B cell (primary cell): ENCODE results near the gene GTF2A1L. TPM values are rescaled to one million over a fixed set of nuclear protein-coding genes. Genes with fewer than 3 reads are reported as not detected.

Experiments
- ATAC-seq: fragments of 200-7000 bp; cut with Tn5 transposase; one replicate; pipeline ENCODE4 v1.10.0; 2021; ENCODE audit warnings: low read depth, mild to moderate bottlenecking, moderate number of reproducible peaks, moderate library complexity
- CTCF ChIA-PET: fragments of 350-600 bp; sonication (Branson Sonifier 250); formaldehyde crosslinking; loops from one replicate; lab custom pipeline; 2021; ENCODE audit warnings: antibody characterized with exemption, inconsistent platforms; lab: Charles Lee
- POLR2A ChIA-PET: fragments of 350-600 bp; sonication (Branson Sonifier 250); formaldehyde crosslinking; loops from one replicate; lab custom pipeline; 2021; ENCODE audit warnings: antibody characterized with exemption; lab: Charles Lee
- DNase-seq: peaks from one replicate; pipeline ENCODE4 v3.0.0; 2013
- H2AFZ ChIP-seq: 2 replicates; pipeline ENCODE4 v1.6.1; 2012; ENCODE audit warnings: mild to moderate bottlenecking, low read depth, low read length; ENCODE audit not compliant: insufficient read depth, poor library complexity, severe bottlenecking
- H3K27ac ChIP-seq, 2 donors: 1 replicate in 1 of 2; 2 replicates in 1 of 2; pipeline ENCODE4 v1.5.1; 2012 to 2013; ENCODE audit warnings: low read length in 2 of 2, mild to moderate bottlenecking in 2 of 2, moderate library complexity in 1 of 2
- H3K27me3 ChIP-seq, 4 experiments: fragments of 200-600 bp in 1 of 4; sonication (generic) in 1 of 4; replicated peaks in 1 of 4; 1 replicate in 2 of 4; 2 replicates in 2 of 4; pipeline versions ENCODE4 v1.6.1 to v1.7.0; 2013 to 2016; ENCODE audit warnings: low read length in 3 of 4, mild to moderate bottlenecking in 2 of 4, mixed read lengths in 1 of 4, moderate library complexity in 1 of 4; ENCODE audit not compliant: insufficient read depth in 4 of 4, control insufficient read depth in 3 of 4; ENCODE audit errors: control extremely low read depth in 1 of 4
- H3K36me3 ChIP-seq, 2 experiments: replicated peaks in 1 of 2; 1 replicate in 1 of 2; 2 replicates in 1 of 2; pipeline versions ENCODE4 v1.6.1 to v1.7.1; 2013; ENCODE audit warnings: low read length in 1 of 2; ENCODE audit not compliant: insufficient read depth in 2 of 2, control insufficient read depth in 1 of 2; ENCODE audit errors: control extremely low read depth in 1 of 2, extremely low read depth in 1 of 2
- H3K4me1 ChIP-seq, 2 donors: fragments of 200-600 bp in 1 of 2; sonication (generic) in 1 of 2; 1 replicate in 1 of 2; 2 replicates in 1 of 2; pipeline versions ENCODE4 v1.5.1 to v1.6.1; 2013 to 2017; ENCODE audit warnings: low read length in 2 of 2; ENCODE audit not compliant: control insufficient read depth in 2 of 2, insufficient read depth in 2 of 2
- H3K4me2 ChIP-seq: replicated peaks from 2 replicates; pipeline ENCODE3; 2012; ENCODE audit warnings: mild to moderate bottlenecking, low read depth, low read length; ENCODE audit not compliant: poor library complexity, severe bottlenecking
- H3K4me3 ChIP-seq, 5 experiments: fragments of 200-600 bp in 1 of 5; sonication (generic) in 1 of 5; 1 replicate in 3 of 5; 2 replicates in 2 of 5; pipeline versions ENCODE4 v1.5.1 to v1.7.0; 2011 to 2016; ENCODE audit warnings: low read length in 4 of 5, mild to moderate bottlenecking in 4 of 5, low read depth in 2 of 5, control low read depth in 1 of 5, moderate library complexity in 1 of 5; ENCODE audit not compliant: insufficient read depth in 1 of 5; ENCODE audit errors: control extremely low read depth in 1 of 5, extremely low read depth in 1 of 5
- H3K79me2 ChIP-seq: fragments of 200-600 bp; sonication (generic); one replicate; pipeline ENCODE4 v1.6.0; 2016; ENCODE audit warnings: low read length; ENCODE audit not compliant: control insufficient read depth, insufficient read depth
- H3K9ac ChIP-seq: fragments of 200-600 bp; sonication (generic); 2 replicates; pipeline ENCODE4 v1.6.1; 2017; ENCODE audit warnings: mild to moderate bottlenecking, low read length, moderate library complexity
- H3K9me3 ChIP-seq, 3 donors: one replicate each; pipeline versions ENCODE4 v1.6.1 to v1.7.1; 2013; ENCODE audit warnings: low read length in 2 of 3; ENCODE audit not compliant: control insufficient read depth in 2 of 3, insufficient read depth in 1 of 3; ENCODE audit errors: control extremely low read depth in 1 of 3
- H4K20me1 ChIP-seq: 2 replicates; pipeline ENCODE4 v1.6.0; 2012; ENCODE audit warnings: mild to moderate bottlenecking, low read length; ENCODE audit not compliant: insufficient read depth, control insufficient read depth, poor library complexity, severe bottlenecking
- H3K27ac Mint-ChIP-seq: one replicate; pipeline ENCODE4 v1.8.0; 2021; ENCODE audit warnings: mixed read lengths
- H3K27me3 Mint-ChIP-seq: one replicate; pipeline ENCODE4 v1.8.0; 2021; ENCODE audit warnings: mixed read lengths
- H3K4me1 Mint-ChIP-seq: one replicate; pipeline ENCODE4 v1.8.0; 2021; ENCODE audit warnings: mixed read lengths
- H3K4me3 Mint-ChIP-seq: one replicate; pipeline ENCODE4 v1.8.0; 2021; ENCODE audit warnings: mixed read lengths
- H3K9me3 Mint-ChIP-seq: one replicate; pipeline ENCODE4 v1.8.0; 2022; ENCODE audit warnings: mixed read lengths; ENCODE audit not compliant: insufficient read depth
- CTCF ChIP-seq: fragments of 200-600 bp; IDR thresholded peaks from one replicate; pipeline ENCODE4 v1.8.0; 2022; ENCODE audit warnings: antibody characterized with exemption, mild to moderate bottlenecking
- EZH2 ChIP-seq: IDR thresholded peaks from 2 replicates; pipeline ENCODE4 v1.6.1; 2012; ENCODE audit warnings: borderline replicate concordance, low read depth, mild to moderate bottlenecking, moderate library complexity, low read length; ENCODE audit not compliant: insufficient read depth, poor library complexity, severe bottlenecking
- WGBS: methylation state at CpG from one replicate; pipeline ENCODE4 v1.1.5; 2013; ENCODE audit warnings: missing lambda C conversion rate; ENCODE audit not compliant: insufficient coverage; 5-methylcytosine and 5-hydroxymethylcytosine counted together
- intact Hi-C: fragments of 100-400 bp; cut with micrococcal nuclease; formaldehyde crosslinking; loops from one replicate; pipeline ENCODE4 v1.10.0; 2022
- polyA plus RNA-seq: library from polyadenylated mRNA; depleted of rRNA; stranded (reverse); fragments of >200 nt; gene quantifications from 2 replicates; pipeline ENCODE4 v1.2.3, GENCODE V29; 2012
- total RNA-seq, 2 donors: library from RNA; stranded (reverse); fragments of 120-200 nt in 1 of 2; gene quantifications; 1 replicate in 1 of 2; 2 replicates in 1 of 2; pipeline versions ENCODE4 v1.2.3 to v1.2.4, GENCODE V29; 2013 to 2022

GTF2A1L gene
- total and polyA plus RNA-seq, 2 donors (not counting 1 experiment from before 2014, with no cell fraction given): not detected

GRCh38 chr2:48707466-48707865, 89.8 kb downstream of the GTF2A1L start:
- no peaks in the 10 kb centered on the region for H3K27me3 ChIP-seq
- H3K27me3 Mint-ChIP-seq: peaks cover 16% of the 10 kb centered on the region
- ChIA-PET CTCF (no interaction called here), POLR2A (no interaction called here)
- no peaks in the 10 kb centered on the region for H3K4me1 Mint-ChIP-seq
- H3K27ac ChIP-seq: no peak overlapping the region
- no peaks in the 10 kb centered on the region for H3K4me1 ChIP-seq
- H3K4me3 ChIP-seq: no peak overlapping the region
- WGBS: 80% methylated on average over 6 of the region's 6 CpGs
- H3K36me3 ChIP-seq: no peaks in the 10 kb centered on the region
- TF ChIP-seq CTCF (no peak), EZH2 (no peak)
- no peak overlapping the region for H3K4me2 ChIP-seq
- no peak overlapping the region for H3K9ac ChIP-seq
- intact Hi-C loops: no loop called here
- no peaks in the 10 kb centered on the region for H4K20me1 ChIP-seq
- no peak overlapping the region for H2AFZ ChIP-seq
- no peaks in the 10 kb centered on the region for H3K79me2 ChIP-seq
- H3K9me3 Mint-ChIP-seq: peaks cover 2% of the 10 kb centered on the region
- DNase-seq (no peak), ATAC-seq (no peak)
- no peak overlapping the region for H3K4me3 Mint-ChIP-seq
- H3K9me3 ChIP-seq: peaks cover 0 to 8% (median 0%) of the 10 kb centered on the region in 3 donors
- H3K27ac Mint-ChIP-seq: no peak overlapping the region

GRCh38 chr2:48709096-48710034, 91.7 kb downstream of the GTF2A1L start:
- no peak for ATAC-seq
- no peaks in the 10 kb centered on the region for H3K27me3 ChIP-seq
- Mint-ChIP-seq H3K4me1 (no peaks in the 10 kb centered on the region), H3K27ac (no peak overlapping the region), H3K4me3 (no peak overlapping the region), H3K27me3 (peaks cover 21% of the 10 kb centered on the region), H3K9me3 (no peaks in the 10 kb centered on the region)
- no peak overlapping the region for H3K9ac ChIP-seq
- 87% methylated on average over 5 of the region's 7 CpGs for WGBS
- no peak overlapping the region for H3K4me2 ChIP-seq
- no peak for DNase-seq
- H4K20me1 ChIP-seq: no peaks in the 10 kb centered on the region
- H3K9me3 ChIP-seq: peaks cover 0 to 8% (median 0%) of the 10 kb centered on the region in 3 donors
- TF ChIP-seq CTCF: no peak
- no peak for TF ChIP-seq EZH2
- H2AFZ ChIP-seq: no peak overlapping the region
- no peaks in the 10 kb centered on the region for H3K79me2 ChIP-seq
- no peaks in the 10 kb centered on the region for H3K36me3 ChIP-seq
- intact Hi-C loops: no loop called here
- ChIA-PET CTCF (no interaction called here), POLR2A (no interaction called here)
- no peak overlapping the region for H3K27ac ChIP-seq
- no peak overlapping the region for H3K4me3 ChIP-seq
- no peaks in the 10 kb centered on the region for H3K4me1 ChIP-seq
